ACHN (cell line): ENCODE results near the gene NDUFS2.

Experiments
- DNase-seq: peaks from one replicate; pipeline ENCODE4 v3.0.0-alpha.2; 2015
- in situ Hi-C: cut with HindIII; loops from 2 replicates; pipeline ENCODE4 v1.10.0; 2017; ENCODE audit warnings: low sequenced_read_pairs, low pct_ligation_motif_present, low pct_unique_long_range_greater_than_20kb

Gene NDUFS2

DNA sequence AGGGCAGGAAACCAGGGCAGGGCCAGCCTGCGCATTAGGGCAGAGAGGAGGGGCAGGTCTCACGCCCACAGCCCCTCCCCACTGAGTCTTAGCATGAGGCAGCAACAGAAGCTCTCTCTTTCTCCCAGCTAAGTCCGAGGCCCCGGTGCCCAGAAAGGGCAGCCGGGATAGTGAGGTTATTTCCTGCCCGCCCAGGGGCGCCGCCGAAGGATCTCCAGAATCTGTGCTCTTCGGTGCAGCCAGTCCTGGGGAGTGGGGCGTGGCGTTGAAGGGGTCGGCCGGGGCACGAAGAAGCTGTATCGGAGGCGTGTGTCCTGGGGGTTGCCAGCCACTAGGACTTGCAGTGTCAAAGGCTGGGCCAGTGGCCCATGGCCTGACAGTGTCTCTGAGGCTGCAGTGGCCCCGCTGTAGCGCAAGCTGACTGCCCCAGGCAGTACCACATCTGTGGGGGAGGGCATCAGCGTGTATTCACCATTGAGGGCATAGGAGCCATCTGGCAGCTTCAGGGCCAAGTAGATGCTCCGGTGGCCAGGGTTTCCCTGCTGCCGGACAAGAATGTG is 11.1 kb upstream of the NDUFS2 start:
- no peak for DNase-seq
- in situ Hi-C loops: no loop called here

DNA sequence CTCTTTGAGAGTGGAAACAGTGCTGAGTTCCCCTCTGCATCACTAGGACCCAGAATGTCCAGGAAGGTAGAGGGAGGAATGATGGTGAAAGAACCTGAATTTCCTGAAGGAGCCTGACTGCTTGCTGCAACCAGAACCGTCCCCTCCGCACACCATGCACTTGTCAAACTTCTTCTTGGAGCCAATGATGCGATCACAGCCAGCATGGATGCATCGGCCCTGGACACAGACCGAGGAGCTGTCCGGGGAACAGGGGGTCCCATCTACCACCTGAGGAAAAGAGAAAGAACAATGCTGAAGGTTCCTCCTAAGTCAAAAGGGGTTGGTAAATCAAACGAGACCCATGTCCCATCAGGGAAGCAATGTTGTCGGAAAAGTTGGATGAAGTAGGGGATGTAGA is 10.2 kb upstream of the NDUFS2 start:
- in situ Hi-C loops: no loop called here

DNA sequence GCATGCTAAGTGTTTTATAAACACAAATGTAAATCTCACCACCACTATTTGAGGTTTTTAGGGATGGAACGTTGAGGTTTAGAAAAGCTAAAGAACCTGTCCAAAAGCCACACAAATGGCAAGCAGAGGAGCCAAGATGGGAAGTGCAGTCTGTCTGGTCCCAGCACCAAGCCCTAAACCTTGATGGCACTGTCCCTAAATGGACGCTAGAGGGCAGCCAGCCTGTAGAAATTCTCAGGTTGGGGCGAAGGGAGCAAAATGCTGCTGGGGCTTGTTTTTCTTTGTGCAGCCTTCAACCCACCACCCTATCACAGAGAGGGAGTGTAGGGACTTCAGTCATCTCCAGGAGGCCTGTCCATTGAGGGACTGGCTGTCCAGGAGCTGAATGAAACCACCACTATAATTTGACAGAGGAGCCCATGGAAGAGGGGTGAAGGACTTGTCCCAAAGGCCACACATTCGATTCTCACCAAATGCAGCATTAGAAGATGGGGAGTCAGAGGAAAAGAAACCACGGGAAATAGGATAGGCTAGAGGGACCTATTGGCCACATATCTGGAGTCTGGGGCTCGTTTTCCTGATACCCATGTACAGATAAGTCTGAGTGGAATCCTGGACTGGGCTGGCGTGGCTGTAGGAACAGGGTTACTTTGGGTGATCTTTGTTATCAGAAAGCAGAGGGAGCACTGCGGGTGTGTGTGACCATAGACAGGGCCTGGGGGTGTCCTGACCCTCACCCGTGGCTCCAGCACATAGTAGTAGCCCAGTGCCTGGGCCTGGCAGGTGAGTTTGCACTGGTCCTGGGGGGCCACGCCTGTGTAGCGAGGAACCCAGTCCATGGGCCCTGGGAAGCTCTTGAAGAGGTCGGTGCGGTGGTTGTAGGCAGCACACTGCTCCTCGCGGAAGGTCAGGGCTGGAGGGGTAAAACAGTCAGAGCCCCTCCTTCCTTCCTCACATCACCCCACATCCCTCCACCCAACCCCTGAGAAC is 9.4 kb upstream of the NDUFS2 start:
- in situ Hi-C loops: no loop called here
- DNase-seq: peak; percentile 74

More for the DNA sequence above, 10.2 kb upstream of the NDUFS2 start:
- no peak for DNase-seq

DNA sequence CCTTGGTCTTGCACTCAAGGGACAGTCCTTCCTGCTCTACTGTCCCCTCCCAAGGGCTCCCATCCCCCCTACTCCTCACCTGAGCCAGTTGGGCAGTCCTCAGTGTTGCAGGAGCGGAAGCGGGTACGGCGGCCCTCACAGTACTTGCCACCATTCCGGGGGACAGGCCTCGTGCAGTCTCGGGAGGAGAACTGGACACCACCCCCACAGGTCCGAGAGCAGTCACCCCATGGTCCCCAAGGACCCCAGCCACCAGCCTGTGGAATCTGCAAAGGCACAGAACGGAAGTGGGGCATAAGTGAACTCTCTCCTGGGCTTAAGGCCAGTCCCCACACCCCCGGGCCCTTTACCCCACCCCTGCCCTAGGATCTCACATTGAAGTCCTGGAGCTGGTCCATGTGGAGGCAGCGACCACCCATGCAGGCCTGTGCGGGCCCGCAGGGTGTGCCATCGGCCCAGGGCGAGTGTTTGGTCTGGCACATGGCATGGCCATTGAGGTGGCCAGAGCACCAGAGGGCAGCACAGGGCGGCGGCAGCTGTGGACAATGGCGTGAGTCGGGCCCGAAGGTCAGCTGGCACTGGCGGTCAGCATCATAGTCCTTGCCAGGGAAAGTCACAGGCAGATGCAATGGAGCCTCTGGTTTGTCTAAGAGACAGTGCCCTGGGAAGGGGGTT is 8.5 kb upstream of the NDUFS2 start:
- in situ Hi-C loops: no loop called here

DNA sequence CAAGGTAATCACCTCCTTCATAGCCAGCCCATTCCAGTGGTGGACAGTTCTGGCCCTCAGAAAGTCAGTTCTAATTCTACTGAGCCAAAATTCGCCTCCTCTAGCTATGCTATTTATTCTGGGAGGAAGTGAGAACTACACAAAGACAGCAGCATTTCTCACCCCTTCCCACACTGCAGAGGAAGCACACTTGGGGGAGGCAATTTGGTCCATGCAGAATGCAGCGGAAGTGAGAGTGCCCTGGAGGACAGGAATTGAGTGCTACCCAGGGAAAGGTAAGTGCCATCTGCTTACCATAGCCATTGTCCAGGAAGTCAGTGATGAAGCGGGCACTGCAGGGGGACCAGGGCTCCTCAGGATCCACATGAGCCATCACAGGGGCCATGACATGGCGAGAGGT is 7.0 kb upstream of the NDUFS2 start:
- in situ Hi-C loops: no loop called here

More for the DNA sequence above, 8.5 kb upstream of the NDUFS2 start:
- DNase-seq: no peak

DNA sequence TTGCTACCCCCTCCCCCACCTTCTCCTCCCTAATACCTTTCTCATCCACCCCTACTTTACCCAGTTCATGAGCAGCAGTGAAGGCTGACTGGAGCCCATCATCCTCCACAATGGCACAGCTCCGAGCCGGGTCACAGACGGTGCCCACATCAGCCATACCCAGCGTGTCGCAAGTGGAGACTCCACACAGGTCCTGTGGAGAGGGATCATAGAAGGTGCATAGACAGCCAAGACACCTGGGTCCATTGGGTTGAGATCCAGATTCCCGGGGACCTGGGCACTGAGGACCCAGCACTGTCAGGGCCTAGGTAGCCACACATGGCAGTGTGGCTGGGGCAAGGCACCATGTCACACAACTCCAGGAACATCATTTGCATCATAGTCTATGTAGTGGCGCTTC is 6.1 kb upstream of the NDUFS2 start:
- in situ Hi-C loops: no loop called here
- DNase-seq: no peak

More for the DNA sequence above, 7.0 kb upstream of the NDUFS2 start:
- no peak for DNase-seq

DNA sequence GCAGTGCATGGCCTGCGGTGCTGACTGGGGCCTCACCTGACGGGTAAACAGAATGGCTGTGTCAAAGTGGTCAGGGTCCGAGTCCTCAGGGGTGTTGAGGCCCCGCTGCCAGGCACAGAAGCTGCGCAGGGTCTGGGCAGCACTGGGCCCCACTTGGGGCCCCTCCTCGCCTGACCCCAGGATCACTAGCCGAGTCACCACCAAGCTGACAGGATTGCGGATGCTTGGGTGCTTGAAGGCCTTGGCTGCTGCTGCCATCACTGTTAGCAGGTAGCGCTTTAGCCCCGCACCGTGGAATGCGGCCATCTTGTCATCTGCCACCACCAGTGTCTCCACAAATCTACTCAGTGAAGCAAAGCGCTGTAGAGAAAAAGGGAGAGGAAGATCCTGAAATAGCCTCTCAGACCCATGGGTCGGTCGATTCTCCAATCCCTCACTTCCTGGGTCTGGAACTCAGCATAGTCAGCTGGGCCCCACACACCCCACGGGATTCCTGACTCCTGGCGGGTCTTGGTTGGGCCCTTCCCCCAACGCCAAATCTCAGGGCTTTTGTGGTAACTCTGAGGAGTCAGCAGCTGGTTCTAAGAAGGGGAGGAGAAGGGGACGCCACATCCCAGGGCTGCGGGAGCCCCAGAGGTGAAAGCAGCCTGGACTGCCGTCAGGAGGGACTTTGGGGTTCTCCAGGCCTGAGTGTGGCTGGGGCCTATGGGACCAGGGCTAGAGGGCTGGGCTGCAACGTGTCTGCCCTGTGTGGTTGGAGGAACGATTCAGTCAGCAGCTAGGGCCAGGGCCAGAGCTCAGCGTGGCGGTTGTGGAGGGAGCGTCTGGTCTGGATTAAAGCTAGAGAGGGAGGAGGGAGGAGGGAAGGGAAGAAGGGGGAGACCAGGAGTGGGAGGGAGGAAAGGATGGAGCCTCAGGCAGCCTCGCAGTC is 5.4 kb upstream of the NDUFS2 start:
- in situ Hi-C loops: no loop called here
- DNase-seq: no peak

DNA sequence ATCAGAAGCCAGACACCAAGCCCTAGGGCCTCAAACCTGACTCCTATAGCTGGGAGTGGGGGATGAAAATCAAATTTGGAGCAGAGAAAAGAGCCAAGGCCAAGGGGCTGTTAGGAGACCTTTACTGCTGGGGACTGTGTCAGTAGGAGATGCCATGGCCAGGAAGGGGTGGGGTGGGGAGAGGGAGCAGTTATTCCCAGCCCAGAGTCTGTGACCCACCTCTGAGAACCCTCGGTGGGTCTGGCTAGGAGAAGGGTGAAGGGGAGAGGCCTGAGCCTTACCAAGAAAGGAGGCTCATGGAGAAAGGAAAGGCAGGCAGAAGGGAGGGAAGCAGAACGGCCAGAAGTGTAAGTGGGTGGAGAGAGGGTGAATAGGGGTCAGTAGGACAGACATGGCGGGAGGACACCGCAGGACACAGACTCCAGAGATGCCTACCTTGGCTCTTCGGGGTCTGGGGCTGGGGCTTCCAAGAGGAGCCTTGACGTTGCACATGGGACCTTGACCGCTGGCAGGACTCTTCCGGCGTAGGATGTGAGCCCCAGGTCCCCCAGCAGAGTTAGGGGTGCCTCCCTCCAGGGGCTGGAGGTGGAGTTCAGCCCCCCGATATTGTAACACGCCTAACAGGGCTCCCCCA is 4.5 kb upstream of the NDUFS2 start:
- in situ Hi-C loops: no loop called here
- no peak for DNase-seq

DNA sequence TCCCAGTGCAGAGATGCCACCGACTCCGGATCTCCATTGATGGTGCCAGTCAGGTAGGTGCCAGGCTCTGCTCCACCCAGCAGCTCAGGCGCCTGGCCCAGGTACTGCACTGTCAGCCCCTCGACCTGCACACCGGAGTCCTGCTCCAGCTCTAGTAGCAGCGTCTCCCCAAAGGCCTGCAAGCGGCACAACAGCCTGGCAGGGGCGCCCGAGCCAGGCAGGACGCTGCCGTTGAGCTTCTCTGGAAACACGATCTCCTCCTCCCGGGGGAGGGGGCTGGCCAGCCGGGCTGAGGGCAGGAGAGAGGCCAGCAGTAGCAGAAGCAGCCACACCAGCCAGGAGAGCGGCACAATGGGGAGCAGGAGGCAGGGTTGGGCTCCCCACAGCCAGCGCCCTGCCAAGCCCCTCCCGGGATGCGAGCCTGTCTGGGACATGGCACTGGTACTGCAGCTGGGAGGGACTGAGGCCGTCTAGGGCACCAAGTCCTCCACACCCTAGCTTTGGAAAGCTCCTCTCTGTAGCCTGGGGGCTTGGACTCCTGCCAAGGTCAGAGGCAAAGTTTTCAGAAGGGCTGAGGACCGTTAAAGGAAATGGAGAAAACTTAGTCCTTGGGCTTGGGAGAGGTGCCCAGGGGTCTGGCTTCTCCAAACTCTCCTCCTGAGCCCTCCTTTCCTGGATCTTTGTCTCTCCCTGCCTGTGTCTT is 3.8 kb upstream of the NDUFS2 start:
- in situ Hi-C loops: no loop called here
- DNase-seq: no peak

DNA sequence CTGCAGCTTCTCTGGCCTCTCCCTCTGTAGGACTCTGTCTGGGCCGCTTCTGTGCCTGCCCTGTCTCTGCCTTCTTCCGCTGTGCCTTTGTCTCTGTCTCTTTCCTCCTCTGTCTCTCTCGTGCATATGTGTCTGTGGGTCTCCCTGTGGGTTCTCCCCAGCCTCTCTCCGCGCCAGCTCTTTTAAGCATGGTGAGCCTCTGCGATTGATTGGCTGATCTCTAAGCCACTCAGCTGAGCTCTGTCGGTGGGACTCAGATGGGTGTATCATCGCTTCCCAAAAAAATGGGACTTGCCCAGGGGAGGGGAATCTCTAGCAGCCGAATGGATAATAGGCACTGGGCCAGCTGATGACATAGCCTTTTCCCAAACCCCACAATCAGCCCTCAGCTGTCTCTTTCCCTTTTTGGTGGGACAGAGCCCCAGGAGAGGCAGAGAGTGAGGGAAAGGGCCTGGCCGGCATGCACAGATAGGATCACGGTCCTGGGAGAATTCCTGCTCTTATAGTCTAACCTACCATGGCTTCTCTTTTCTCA is 3.2 kb upstream of the NDUFS2 start, which contains the start of gene ADAMTS4:
ADAMTS4 (minus strand) TSS at position 158 of the 535 bp plus-strand sequence. CDS start 427 bp downstream, outside the sequence.
- in situ Hi-C loops: no loop called here
- DNase-seq: no peak

DNA sequence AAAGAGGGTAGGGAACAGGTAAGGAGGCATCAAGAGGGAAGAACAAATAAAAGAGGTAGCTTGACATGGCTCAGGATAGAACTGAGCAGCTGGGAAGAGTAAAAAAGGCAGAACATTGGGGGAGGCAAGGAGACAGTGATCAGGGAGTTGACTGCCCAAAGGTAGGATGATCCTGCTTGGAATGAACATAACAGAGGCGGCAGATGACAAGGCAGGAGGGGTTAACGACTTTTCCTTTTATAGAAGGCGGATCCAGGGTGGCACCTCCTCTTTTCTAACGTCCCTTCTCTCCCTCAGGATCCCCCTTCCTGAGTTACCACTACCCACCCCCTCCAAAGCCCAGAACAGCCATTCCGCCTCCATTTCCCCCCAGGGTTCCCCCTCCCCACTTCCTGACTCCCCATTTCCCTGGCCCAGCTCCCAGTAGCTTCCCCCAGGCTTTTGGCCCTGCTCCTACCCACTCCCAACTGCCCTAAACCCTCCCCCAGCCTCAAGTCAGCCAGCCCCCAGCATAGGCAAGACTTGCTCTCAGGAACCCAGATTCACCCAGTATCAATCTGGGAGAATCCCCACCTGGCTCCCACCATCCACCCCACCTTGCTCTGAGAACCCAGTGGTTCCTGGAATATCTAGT is 2.5 kb upstream of the NDUFS2 start:
- in situ Hi-C loops: loop anchor here (25.0 kb wide), 1 partner anchor 113 kb away; the partner anchor contains the start of genes MPZ and SDHC
- no peak for DNase-seq

DNA sequence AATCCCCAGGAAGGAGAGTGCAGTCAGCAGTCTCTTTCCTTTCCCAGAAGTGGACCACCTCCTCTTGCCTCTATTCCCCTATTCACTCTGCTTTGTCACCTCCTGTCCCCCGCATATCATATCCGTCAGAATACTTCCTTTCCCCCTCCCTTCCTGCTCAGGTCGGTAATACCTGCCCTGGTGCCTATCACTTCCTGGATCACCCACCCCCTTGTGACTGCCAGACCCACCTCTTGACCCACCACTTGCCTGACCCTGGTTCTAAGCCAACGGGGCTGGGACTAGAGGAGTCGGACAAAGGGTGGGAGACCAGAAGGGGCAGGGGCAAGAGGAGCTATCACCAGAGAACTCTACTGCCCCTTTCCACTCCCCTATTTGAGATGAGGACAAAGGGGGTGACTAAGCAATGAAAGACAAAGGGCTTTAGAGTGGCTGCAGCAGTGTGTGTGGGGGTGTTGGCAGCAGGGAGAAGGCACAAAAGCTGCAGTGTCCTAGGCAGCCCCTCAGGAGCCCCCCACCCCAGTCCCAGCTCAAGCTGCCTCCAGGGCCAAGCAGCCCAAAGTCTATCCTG is 1.7 kb upstream of the NDUFS2 start:
- no peak for DNase-seq
- in situ Hi-C loops: loop anchor here (25.0 kb wide), 1 partner anchor 112 kb away; the partner anchor contains the start of genes MPZ and SDHC

DNA sequence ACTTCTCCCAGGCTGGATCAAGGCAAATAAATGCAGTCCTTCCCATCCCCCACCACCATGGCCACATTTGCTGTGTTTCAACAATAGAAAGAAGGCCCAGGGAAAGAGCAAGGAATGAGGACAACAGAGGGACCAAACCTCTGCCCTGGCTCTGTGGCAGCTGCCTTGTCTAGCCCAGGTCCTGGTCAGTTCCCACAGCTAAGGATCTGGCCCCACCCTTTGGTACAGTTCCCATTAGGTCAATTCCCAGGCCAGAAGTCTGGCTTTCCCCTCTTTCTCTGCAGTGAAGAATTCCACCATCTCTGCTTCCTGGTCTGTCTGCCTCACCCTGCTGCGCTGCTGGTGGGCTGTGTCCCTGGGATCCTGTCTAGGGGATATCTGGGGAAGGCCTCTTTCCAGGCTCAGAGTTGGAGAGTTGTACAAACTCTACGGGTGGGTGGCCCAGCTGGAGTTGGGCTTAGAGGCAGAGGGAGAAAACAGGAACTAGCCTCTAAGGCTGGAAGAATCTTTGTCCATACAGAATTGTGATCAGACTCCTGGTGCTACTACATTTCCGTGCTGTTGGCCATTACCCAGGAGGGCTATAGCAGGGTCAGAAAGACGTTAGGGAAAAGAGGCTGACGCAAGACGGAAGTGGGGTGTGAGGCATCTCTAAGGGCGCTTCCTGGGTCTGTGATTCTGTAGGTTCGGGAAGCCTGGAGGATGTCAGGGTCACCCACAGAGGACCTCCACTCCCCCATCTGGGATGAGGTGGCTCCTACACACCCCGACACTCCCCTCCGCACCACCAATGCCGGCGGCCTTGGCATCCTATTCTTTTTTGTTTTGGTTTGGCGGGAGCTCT is 953 bp upstream of the NDUFS2 start:
- no peak for DNase-seq
- in situ Hi-C loops: loop anchor here (25.0 kb wide), 1 partner anchor 111 kb away; the partner anchor contains the start of genes MPZ and SDHC

DNA sequence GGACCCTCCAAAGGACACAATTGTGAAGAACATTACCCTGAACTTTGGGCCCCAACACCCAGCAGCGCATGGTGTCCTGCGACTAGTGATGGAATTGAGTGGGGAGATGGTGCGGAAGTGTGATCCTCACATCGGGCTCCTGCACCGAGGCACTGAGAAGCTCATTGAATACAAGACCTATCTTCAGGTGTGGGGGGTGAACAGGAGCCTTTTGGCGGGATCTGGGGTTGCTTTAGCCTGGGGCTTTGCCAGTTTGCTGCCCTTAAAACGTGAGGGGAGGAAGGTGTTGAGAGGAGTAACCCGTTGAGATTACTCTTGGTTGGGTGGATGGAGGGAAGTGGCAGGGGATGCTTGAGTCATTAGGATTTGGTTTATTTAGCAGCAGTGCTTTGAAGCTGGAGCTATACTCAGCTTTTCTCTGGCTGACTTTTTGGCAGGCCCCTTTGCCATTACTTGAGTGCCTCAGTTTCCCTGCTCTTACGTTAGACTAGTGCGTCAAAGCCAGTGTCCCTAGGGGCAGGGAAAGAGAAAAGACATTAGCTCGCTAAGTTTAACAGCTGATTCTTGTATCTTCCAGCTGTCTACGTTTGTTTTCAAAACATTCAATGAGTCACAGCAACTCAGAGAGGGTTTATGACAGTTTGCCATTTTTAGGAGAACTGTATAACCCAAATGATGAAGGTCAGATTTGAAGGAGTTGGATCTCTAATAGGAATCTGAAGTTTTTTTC is 4.4 kb downstream of the NDUFS2 start:
- DNase-seq: no peak
- in situ Hi-C loops: loop anchor here (25.0 kb wide), 1 partner anchor 106 kb away; the partner anchor contains the start of genes MPZ and SDHC
